Measurements from ENCODE around the gene CASZ1.

DNA sequence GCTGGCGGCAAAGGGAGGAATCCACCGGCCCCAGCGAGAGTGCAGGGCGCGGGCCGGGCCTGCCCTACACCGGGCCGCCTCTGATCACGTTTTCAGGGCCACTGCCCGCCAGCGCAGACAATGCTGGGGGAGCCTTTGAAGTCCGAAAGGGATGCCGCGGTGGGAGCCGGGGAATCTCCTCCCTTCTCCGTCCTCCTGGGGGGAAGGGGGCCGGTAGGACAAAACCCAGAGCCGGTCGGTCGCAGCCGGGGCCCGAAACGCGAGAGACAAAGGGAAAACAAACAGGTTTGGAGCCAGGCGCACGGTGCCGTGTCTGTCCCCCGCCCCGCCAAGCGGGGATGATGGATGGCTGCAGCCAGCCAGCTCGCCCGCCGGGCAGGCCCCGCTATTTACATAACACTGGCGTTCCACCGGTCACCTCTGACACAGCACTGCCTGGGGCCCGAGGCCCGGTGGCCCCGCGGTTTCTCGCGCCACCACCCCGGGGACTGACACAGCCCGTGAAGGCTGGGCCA lies 92.0 kb downstream of the CASZ1 start:
- TF ChIP-seq YY1 (IDR thresholded peaks at IDR 0.05; ENCODE audit: low read depth) = no peak
- TF ChIP-seq, protein P1, sequence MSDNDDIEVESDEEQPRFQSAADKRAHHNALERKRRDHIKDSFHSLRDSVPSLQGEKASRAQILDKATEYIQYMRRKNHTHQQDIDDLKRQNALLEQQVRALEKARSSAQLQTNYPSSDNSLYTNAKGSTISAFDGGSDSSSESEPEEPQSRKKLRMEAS (IDR thresholded peaks at IDR 0.05) = no peak

All from Ishikawa (cell line).